Measurements from ENCODE around the gene FCHSD2. TPM values are rescaled to one million over a fixed set of nuclear protein-coding genes. Genes with fewer than 3 reads are reported as not detected.
A peak's percentile ranks its signal among the peaks of the same experiment; 100 is the strongest.
"Not testable (repeated sequence)": the region's sequence is repeated elsewhere in the genome, so short reads cannot be mapped to it uniquely, and the experiment has no call there.

FCHSD2 gene
- total RNA-seq, 1 experiment from 2014 or later, result 22.6 TPM

GRCh38 chr11:72792437-72793021 is 349.6 kb downstream of the FCHSD2 start:
- Histone ChIP-seq H3K79me2 (ENCODE audit: low read depth) (no peaks in the 10 kb centered on the region), H2AFZ (no peak overlapping the region), H3K4me1 (replicated peaks; ENCODE audit: insufficient read depth) (peaks cover 57% of the 10 kb centered on the region), H3K9me3 (ENCODE audit: insufficient read depth, low read depth) (no peaks in the 10 kb centered on the region), H3K27ac (no peak overlapping the region), H3K4me2 (peak overlapping the region; percentile 74; the same call in 1 of the 2 replicates), H3F3A (ENCODE audit: insufficient read depth, low read depth) (peaks cover 32% of the 10 kb centered on the region; the same call in 1 of the 2 replicates), H3K9me2 (ENCODE audit: insufficient read depth) (no peaks in the 10 kb centered on the region), H4K20me1 (ENCODE audit: insufficient read depth) (no peaks in the 10 kb centered on the region), H3K4me3 (no peak overlapping the region), H3K27me3 (ENCODE audit: insufficient read depth, low read depth) (no peaks in the 10 kb centered on the region), H3K36me3 (ENCODE audit: low read depth) (no peaks in the 10 kb centered on the region)
- DNase-seq, result no peak
- TF ChIP-seq CTCF (conservative IDR thresholded peaks at IDR 0.05) (no peak), EZH2 (IDR thresholded peaks at IDR 0.05; ENCODE audit: low read depth) (no peak)
- ChIA-PET CTCF (interaction anchor here (0.6 to 1.0 kb wide), 3 partner anchors 67 to 387 kb away, joined by 3 read pairs; no protein-coding TSS in a partner anchor), POLR2A (ENCODE audit: unreplicated experiment) (interaction anchor here (0.6 kb wide), 1 partner anchor 40 kb away, joined by 4 read pairs; no protein-coding TSS in a partner anchor)
- no TSS peak for BruUV-seq (replicated peaks)
- intact Hi-C loops (cut with micrococcal nuclease; ENCODE audit: unreplicated experiment), result loop anchor here (1.0 kb wide), 1 partner anchor 67 kb away; no protein-coding TSS in a partner anchor

GRCh38 chr11:72791228-72791627 is 350.9 kb downstream of the FCHSD2 start:
- H3K9me3 ChIP-seq (ENCODE audit: insufficient read depth, low read depth); POLR2A ChIA-PET (ENCODE audit: unreplicated experiment); H3K4me3 ChIP-seq; H4K20me1 ChIP-seq (ENCODE audit: insufficient read depth); H3K36me3 ChIP-seq (ENCODE audit: low read depth); CTCF ChIA-PET; intact Hi-C loops (cut with micrococcal nuclease; ENCODE audit: unreplicated experiment); H3K9me2 ChIP-seq (ENCODE audit: insufficient read depth); DNase-seq; H3K4me2 ChIP-seq; BruUV-seq (replicated peaks); H3K79me2 ChIP-seq (ENCODE audit: low read depth); H2AFZ ChIP-seq; H3K27ac ChIP-seq; H3K27me3 ChIP-seq (ENCODE audit: insufficient read depth, low read depth): not testable (repeated sequence)
- H3K4me1 ChIP-seq (replicated peaks; ENCODE audit: insufficient read depth), result peaks cover 70% of the 10 kb centered on the region
- H3F3A ChIP-seq (ENCODE audit: insufficient read depth, low read depth), result peaks cover 43% of the 10 kb centered on the region

- no TSS peak for BruUV-seq (replicated peaks)
- CTCF ChIA-PET, result no interaction called here
- no peak overlapping the region for H3K4me3 ChIP-seq
Measured at GRCh38 chr11:72789493-72790131, 352.5 kb downstream of the FCHSD2 start.

More at GRCh38 chr11:72789493-72790131, 352.5 kb downstream of the FCHSD2 start:
- no peaks in the 10 kb centered on the region for H3K27me3 ChIP-seq (ENCODE audit: insufficient read depth, low read depth)
- POLR2A ChIA-PET (ENCODE audit: unreplicated experiment), result interaction anchor here (0.5 to 0.6 kb wide), 2 partner anchors 9 to 24 kb away, joined by 3 to 9 read pairs; no protein-coding TSS in a partner anchor
- no peaks in the 10 kb centered on the region for H3K9me3 ChIP-seq (ENCODE audit: insufficient read depth, low read depth)
- DNase-seq, result peak; percentile 44 to 79
- no peak overlapping the region for H2AFZ ChIP-seq
- H3K79me2 ChIP-seq (ENCODE audit: low read depth), result no peaks in the 10 kb centered on the region
- H4K20me1 ChIP-seq (ENCODE audit: insufficient read depth), result no peaks in the 10 kb centered on the region
- peaks cover 79% of the 10 kb centered on the region for H3K4me1 ChIP-seq (replicated peaks; ENCODE audit: insufficient read depth)
- no peaks in the 10 kb centered on the region for H3K9me2 ChIP-seq (ENCODE audit: insufficient read depth)
- H3K36me3 ChIP-seq (ENCODE audit: low read depth), result no peaks in the 10 kb centered on the region
- peaks cover 51% of the 10 kb centered on the region for H3F3A ChIP-seq (ENCODE audit: insufficient read depth, low read depth)
- H3K27ac ChIP-seq, result peak overlapping the region; percentile 60
- no peak for TF ChIP-seq CTCF (conservative IDR thresholded peaks at IDR 0.05)
- TF ChIP-seq EZH2 (IDR thresholded peaks at IDR 0.05; ENCODE audit: low read depth), result no peak
- intact Hi-C loops (cut with micrococcal nuclease; ENCODE audit: unreplicated experiment), result no loop called here
- peak overlapping the region; percentile 51 for H3K4me2 ChIP-seq

Data from PC-9 (cell line).